OCI-LY3 (cell line): ENCODE measurements around the gene NPNT.

Experiments
- H2AFZ ChIP-seq: fragments of 200-600, 300-600 bp; shearing (Covaris generic); 2 replicates; pipeline ENCODE4 v1.6.0; 2014; ENCODE audit warnings: antibody characterized with exemption, low read depth, low read length
- H3K27ac ChIP-seq: fragments of 200-600, 300-600 bp; sonication (generic); 2 replicates; pipeline ENCODE4 v1.5.1; 2014; ENCODE audit warnings: mild to moderate bottlenecking, low read length, moderate library complexity, mixed read lengths
- H3K27me3 ChIP-seq: fragments of 200-600, 300-600 bp; sonication (generic); 2 replicates; pipeline ENCODE4 v1.6.1; 2014; ENCODE audit warnings: low read depth, low read length, mixed read lengths
- H3K36me3 ChIP-seq: fragments of 200-600, 300-600 bp; sonication (generic); replicated peaks from 2 replicates; pipeline ENCODE3; 2014; ENCODE audit warnings: low read depth, low read length, mixed read lengths
- H3K4me1 ChIP-seq: fragments of 300-600, 200-600 bp; sonication (generic); 2 replicates; pipeline ENCODE4 v1.6.1; 2014; ENCODE audit warnings: low read length, mixed read lengths
- H3K4me2 ChIP-seq: fragments of 200-600, 300-600 bp; sonication (generic); 2 replicates; pipeline ENCODE4 v1.6.1; 2014; ENCODE audit warnings: low read length, mixed read lengths
- H3K4me3 ChIP-seq: fragments of 300-600, 200-600 bp; sonication (generic); 2 replicates; pipeline ENCODE4 v1.5.1; 2014; ENCODE audit warnings: antibody characterized with exemption, mild to moderate bottlenecking, low read length, moderate library complexity
- H3K79me2 ChIP-seq: fragments of 300-600, 200-600 bp; shearing (Covaris generic); 2 replicates; pipeline ENCODE4 v1.6.1; 2014; ENCODE audit warnings: mild to moderate bottlenecking, low read length, mixed read lengths
- H3K9ac ChIP-seq: fragments of 300-600, 200-600 bp; shearing (Covaris generic); 2 replicates; pipeline ENCODE4 v1.6.0; 2014; ENCODE audit warnings: mild to moderate bottlenecking, low read length, moderate library complexity
- H3K9me3 ChIP-seq: fragments of 200-600, 300-600 bp; shearing (Covaris generic); 2 replicates; pipeline ENCODE4 v1.6.1; 2014; ENCODE audit warnings: low read length, mixed read lengths; ENCODE audit not compliant: insufficient read depth
- H4K20me1 ChIP-seq: fragments of 200-600, 300-600 bp; sonication (generic); 2 replicates; pipeline ENCODE4 v1.6.1; 2016; ENCODE audit warnings: low read length, mixed read lengths; ENCODE audit not compliant: insufficient read depth
- CTCF ChIP-seq: fragments of 200-600, 300-600 bp; sonication (generic); IDR thresholded peaks from 2 replicates; pipeline ENCODE4 v1.5.1; 2014; ENCODE audit warnings: antibody characterized with exemption, low read length, low read depth
- EZH2phosphoT487 ChIP-seq: fragments of 200-600 bp; shearing (Covaris generic); IDR thresholded peaks from 2 replicates; pipeline ENCODE4 v1.6.1; 2018; ENCODE audit warnings: antibody characterized with exemption, mixed run types, low read depth

NPNT gene

GRCh38 chr4:105988671-105989070 is 93.4 kb downstream of the NPNT start:
- H3K27ac ChIP-seq, result no peak overlapping the region
- no peaks in the 10 kb centered on the region for H3K36me3 ChIP-seq
- H3K9ac ChIP-seq, result no peak overlapping the region
- H3K9me3 ChIP-seq, result no peaks in the 10 kb centered on the region
- H3K4me2 ChIP-seq, result no peak overlapping the region
- H3K4me1 ChIP-seq, result no peaks in the 10 kb centered on the region
- no peak overlapping the region for H2AFZ ChIP-seq
- H3K4me3 ChIP-seq, result no peak overlapping the region
- H3K79me2 ChIP-seq, result no peaks in the 10 kb centered on the region
- TF ChIP-seq CTCF (no peak), EZH2phosphoT487 (no peak)
- no peaks in the 10 kb centered on the region for H3K27me3 ChIP-seq
- H4K20me1 ChIP-seq, result no peaks in the 10 kb centered on the region

- Histone ChIP-seq H3K9me3 (no peaks in the 10 kb centered on the region), H2AFZ (no peak overlapping the region), H3K79me2 (no peaks in the 10 kb centered on the region), H3K27me3 (no peaks in the 10 kb centered on the region), H3K27ac (no peak overlapping the region), H3K4me3 (no peak overlapping the region), H3K4me2 (no peak overlapping the region), H3K4me1 (no peaks in the 10 kb centered on the region), H3K36me3 (no peaks in the 10 kb centered on the region), H3K9ac (no peak overlapping the region), H4K20me1 (no peaks in the 10 kb centered on the region)
- TF ChIP-seq EZH2phosphoT487 (no peak), CTCF (no peak)
Observed at GRCh38 chr4:105989485-105990242, 94.4 kb downstream of the NPNT start.

GRCh38 chr4:105990933-105991332 is 95.7 kb downstream of the NPNT start:
- TF ChIP-seq CTCF (no peak), EZH2phosphoT487 (no peak)
- H4K20me1 ChIP-seq, result no peaks in the 10 kb centered on the region
- no peak overlapping the region for H2AFZ ChIP-seq
- H3K9me3 ChIP-seq, result no peaks in the 10 kb centered on the region
- H3K4me1 ChIP-seq, result no peaks in the 10 kb centered on the region
- H3K9ac ChIP-seq, result no peak overlapping the region
- H3K79me2 ChIP-seq, result no peaks in the 10 kb centered on the region
- H3K4me2 ChIP-seq, result no peak overlapping the region
- H3K27me3 ChIP-seq, result no peaks in the 10 kb centered on the region
- no peaks in the 10 kb centered on the region for H3K36me3 ChIP-seq
- no peak overlapping the region for H3K27ac ChIP-seq
- no peak overlapping the region for H3K4me3 ChIP-seq

- Histone ChIP-seq H2AFZ (no peak overlapping the region), H3K27ac (no peak overlapping the region), H3K4me1 (no peaks in the 10 kb centered on the region), H3K27me3 (0 out of 2 replicates have a peak, but pooled peaks cover 4% of the 10 kb centered on the region), H3K79me2 (no peaks in the 10 kb centered on the region), H3K4me3 (no peak overlapping the region), H3K9ac (no peak overlapping the region), H3K36me3 (no peaks in the 10 kb centered on the region), H4K20me1 (no peaks in the 10 kb centered on the region), H3K9me3 (no peaks in the 10 kb centered on the region), H3K4me2 (no peak overlapping the region)
- TF ChIP-seq CTCF (no peak), EZH2phosphoT487 (no peak)
Observed at GRCh38 chr4:105991726-105992125, 96.5 kb downstream of the NPNT start.
